K562 (cell line): ENCODE data around the gene CHORDC1.

Source experiments
- HNRNPH1 ChIP-seq: fragments of 200-400 bp; formaldehyde crosslinking; optimal IDR thresholded peaks from 2 replicates; pipeline ENCODE3; 2017; ENCODE audit warnings: low read depth, mild to moderate bottlenecking, low read length, moderate library complexity
- SMARCA5 ChIP-seq: fragments of 450-650 bp; IDR thresholded peaks from 2 replicates; pipeline ENCODE4 v1.6.1; 2016
- TF ChIP-seq, protein P1 (sequence below), 2 experiments: IDR thresholded peaks; 2 replicates each; pipeline ENCODE4 v1.6.1; 2011; ENCODE audit warnings: borderline replicate concordance in 1 of 2, control low read depth in 1 of 2, low read depth in 1 of 2, low read length in 1 of 2, mild to moderate bottlenecking in 1 of 2, mixed read lengths in 1 of 2, moderate library complexity in 1 of 2; ENCODE audit not compliant: insufficient read depth in 1 of 2, insufficient read length in 1 of 2, poor library complexity in 1 of 2, severe bottlenecking in 1 of 2; ENCODE audit errors: extremely low read depth in 1 of 2

GRCh38 chr11:90179923-90180322, 42.9 kb downstream of the CHORDC1 start:
- TF ChIP-seq, protein P1, sequence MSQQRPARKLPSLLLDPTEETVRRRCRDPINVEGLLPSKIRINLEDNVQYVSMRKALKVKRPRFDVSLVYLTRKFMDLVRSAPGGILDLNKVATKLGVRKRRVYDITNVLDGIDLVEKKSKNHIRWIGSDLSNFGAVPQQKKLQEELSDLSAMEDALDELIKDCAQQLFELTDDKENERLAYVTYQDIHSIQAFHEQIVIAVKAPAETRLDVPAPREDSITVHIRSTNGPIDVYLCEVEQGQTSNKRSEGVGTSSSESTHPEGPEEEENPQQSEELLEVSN (IDR thresholded peaks at IDR 0.05; ENCODE audit: borderline replicate concordance in 1 of 2, extremely low read depth in 1 of 2, insufficient read depth in 1 of 2, insufficient read length in 1 of 2, low read depth in 1 of 2, low read length in 1 of 2, poor library complexity in 1 of 2, severe bottlenecking in 1 of 2) = no peak
- TF ChIP-seq HNRNPH1 = no peak
- TF ChIP-seq SMARCA5 = no peak
